Measurements from ENCODE around the gene DUXB. TPM values are rescaled to one million over a fixed set of nuclear protein-coding genes. Genes with fewer than 3 reads are reported as not detected.

Gene DUXB
- not detected in 2 replicates for total RNA-seq

GRCh38 chr16:75701361-75701760 lies at the start of gene DUXB:
Gene DUXB (minus strand): TSS chr16:75701461. CDS start chr16:75701418, 43 bp downstream.

GRCh38 chr16:75726390-75726789 lies 25.1 kb upstream of the DUXB start, which contains the start of gene CPHXL:
Gene CPHXL (minus strand): TSS chr16:75726490. CDS start chr16:75726442, 48 bp downstream.

GRCh38 chr16:75676909-75677308 lies 24.4 kb downstream of the DUXB start, which contains the start of gene CPHXL2:
Gene CPHXL2 (minus strand): TSS chr16:75677009. CDS start chr16:75676999, 10 bp downstream.

GRCh38 chr16:75647492-75648264 lies 53.6 kb downstream of the DUXB start, which contains the start of the genes KARS1 and TERF2IP:
Gene KARS1 (minus strand): TSS chr16:75647665. CDS start chr16:75647639, 26 bp downstream.
Gene TERF2IP (plus strand): TSS chr16:75647773. CDS start chr16:75647883, 110 bp downstream.

Small RNA genes lying within 50 kb of the gene (small RNA-seq; reads per million reads assigned to genes)
- not detected for gene RN7SL520P

Other genes with a start within 250 kb of the DUXB start
- 9.2 and 18.2 TPM in 2 replicates for gene TMEM170A, start 236.8 kb downstream of the DUXB start, total RNA-seq
- gene CHST6, start 206.0 kb downstream of the DUXB start, total RNA-seq: 0.37 and 0.98 TPM in 2 replicates
- 0.20 and 0.73 TPM in 2 replicates for gene CHST5, start 165.4 kb downstream of the DUXB start, total RNA-seq
- 15.4 and 18.8 TPM in 2 replicates for gene TMEM231, start 145.2 kb downstream of the DUXB start, total RNA-seq
- 21.3 and 22.5 TPM in 2 replicates for gene GABARAPL2, start 135.1 kb downstream of the DUXB start, total RNA-seq
- gene ADAT1, start 78.2 kb downstream of the DUXB start, total RNA-seq: 54.7 and 72.1 TPM in 2 replicates
- 158 and 161 TPM in 2 replicates for gene KARS1, start 53.8 kb downstream of the DUXB start, total RNA-seq
- gene TERF2IP, start 53.7 kb downstream of the DUXB start, total RNA-seq: 23.1 and 26.8 TPM in 2 replicates
- not detected in 2 replicates for gene CPHXL2, start 24.5 kb downstream of the DUXB start, total RNA-seq
- not detected in 2 replicates for gene CPHXL, start 25.0 kb upstream of the DUXB start, total RNA-seq